ENCODE results near the gene STIM1.
"Not testable (repeated sequence)": the region's sequence is repeated elsewhere in the genome, so short reads cannot be mapped to it uniquely, and the experiment has no call there.

The STIM1 gene

DNA sequence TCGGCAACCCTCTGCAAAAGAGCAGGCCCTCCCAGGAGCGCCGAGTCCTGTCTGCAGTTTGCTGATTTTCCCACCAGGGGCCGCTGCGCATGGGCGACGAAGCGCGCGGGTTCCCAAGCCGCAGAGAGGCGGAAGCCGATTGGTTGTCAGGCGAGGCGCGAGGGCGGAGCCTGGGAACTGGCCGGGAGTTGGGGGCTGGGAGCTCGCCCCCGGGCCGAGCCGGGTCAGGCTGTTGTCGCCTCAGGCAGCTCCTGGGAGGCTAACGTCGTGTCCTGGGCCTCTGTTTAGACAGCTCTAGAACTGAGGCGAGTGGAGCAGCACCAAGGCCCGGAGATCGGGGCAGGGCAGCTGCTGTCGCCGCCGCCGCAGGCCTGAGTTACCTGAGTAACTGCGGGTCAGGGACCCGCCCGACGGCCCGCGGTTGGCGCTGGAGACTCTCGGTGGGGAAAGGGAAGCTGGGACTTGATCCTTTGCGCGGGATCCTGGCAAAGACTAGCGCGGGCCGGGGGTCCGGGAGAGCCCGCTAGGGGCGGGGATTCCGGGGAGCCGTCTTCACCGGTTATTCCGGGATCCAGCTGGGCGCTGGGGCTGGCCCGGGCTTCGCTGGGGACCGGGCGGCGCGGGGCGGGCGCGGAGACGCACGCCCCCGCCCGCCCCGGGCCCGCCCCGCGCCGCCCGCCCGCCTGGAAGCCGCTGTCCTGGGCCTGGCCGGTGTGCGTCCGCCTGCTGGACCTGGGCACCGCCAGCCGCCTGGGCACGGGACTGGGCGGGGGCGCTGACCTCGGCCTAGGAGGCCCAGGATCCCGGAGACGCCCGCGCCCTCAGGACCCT, at the start of gene STIM1:
TSS of gene STIM1 (plus strand) at position 688 of the 831 bp plus-strand sequence. CDS start 607 bp downstream, outside the sequence.
- peak; percentile 82 for DNase-seq (ENCODE audit: low read depth)

- DNase-seq (ENCODE audit: low read depth): no peak
These were observed 47.3 kb upstream of the STIM1 start, which contains the start of gene PGAP2 for GRCh38 chr11:3807909-3808860. Gene PGAP2, plus strand, starts transcription at chr11:3808560. Its CDS starts 2,700 bp downstream, at chr11:3811260.

DNA sequence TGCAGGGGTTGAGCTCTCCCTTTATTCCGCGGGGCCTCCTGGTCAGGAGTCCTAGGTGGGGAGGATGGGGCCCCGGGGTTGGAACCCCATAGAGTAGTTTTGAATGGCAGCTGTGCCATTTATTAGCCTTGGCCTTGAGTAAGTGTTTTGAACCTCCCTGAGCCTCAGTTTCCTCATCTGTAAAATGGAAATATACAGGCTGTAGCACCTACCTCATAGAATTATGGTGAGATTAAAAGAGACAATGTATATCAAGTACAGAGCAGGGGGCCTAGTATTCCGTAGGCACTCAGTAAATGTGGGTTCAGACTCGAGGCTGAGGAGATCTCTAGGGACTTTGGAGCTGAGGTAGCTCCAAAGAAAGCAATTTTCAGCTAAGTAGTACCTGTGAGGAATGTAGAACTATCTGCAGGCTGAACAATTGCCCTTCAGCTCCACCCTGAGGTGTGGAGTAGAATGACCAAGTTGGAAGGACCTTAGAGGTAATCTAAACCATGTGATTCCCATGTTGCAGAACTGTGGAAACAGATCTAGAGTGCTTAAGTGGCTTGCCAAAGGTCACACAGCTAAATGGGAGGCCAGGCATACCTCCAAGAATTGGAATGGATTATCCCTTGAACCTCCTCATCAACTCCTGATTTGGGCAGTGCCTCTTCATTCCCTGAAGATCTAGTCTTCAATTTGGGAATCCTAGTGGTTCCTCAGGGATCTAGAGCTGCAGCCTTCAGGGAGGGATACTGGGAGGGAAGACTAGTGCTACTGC, 46.4 kb upstream of the STIM1 start:
- no peak for DNase-seq (ENCODE audit: low read depth)

GRCh38 chr11:3809624-3809928, 45.9 kb upstream of the STIM1 start:
- DNase-seq (ENCODE audit: low read depth): no peak

DNA sequence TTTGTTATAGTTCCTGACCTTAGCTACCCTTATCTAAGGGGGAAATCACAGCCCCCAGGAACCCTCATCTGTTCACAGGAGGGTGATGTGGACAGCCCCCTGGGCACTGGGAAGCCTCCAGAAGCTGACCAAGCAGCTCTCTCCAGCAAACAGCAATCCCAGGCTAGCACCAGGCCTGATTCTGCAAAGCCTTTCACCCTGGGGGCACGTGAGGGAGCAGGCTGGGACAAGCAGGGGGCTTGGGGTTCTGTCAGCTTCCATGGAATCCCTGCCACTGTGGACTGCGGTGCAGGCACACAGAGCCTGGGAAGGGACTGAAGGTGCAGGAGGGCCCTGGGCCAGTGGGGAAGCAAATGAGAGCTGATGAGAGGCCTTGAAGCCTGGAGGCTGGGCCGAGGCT, 45.0 kb upstream of the STIM1 start:
- DNase-seq (ENCODE audit: low read depth): no peak

DNA sequence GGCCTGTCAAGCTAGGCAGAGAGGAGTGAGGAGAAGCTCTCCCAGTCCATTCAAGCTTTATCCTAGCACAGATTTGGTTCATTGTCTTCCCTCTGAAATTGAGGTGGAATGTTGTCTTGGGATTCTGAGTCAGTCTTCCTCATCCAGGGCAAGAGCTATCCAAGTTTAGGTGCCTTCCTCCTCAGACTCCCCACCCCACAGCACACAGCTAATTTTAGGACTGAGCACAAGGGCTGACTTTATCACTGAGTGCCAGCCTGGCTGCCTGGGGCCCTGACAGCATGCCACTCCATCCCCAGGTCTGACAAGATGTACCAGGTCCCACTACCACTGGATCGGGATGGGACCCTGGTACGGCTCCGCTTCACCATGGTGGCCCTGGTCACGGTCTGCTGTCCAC, 44.5 kb upstream of the STIM1 start:
- DNase-seq (ENCODE audit: low read depth): no peak

DNA sequence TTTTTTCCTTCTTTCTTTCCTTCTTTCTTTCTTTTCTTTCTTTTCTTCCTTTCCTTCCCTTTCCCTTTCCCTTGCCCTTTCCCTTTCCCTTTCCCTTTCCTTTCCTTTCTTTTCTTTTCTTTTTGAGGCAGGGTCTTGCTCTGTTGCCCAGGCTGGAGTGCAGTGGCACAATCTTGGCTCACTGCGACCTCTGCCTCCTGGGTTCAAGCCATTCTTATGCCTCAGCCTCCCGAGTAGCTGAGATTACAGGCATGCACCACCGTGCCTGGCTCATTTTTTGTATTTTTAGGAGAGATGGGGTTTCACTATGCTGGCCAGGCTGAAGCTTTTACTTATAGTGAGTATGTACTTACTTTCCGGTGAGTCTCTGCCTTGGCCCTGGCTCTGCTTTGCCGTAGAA, 40.6 kb upstream of the STIM1 start:
- DNase-seq (ENCODE audit: low read depth): not testable (repeated sequence)

- no peak for DNase-seq (ENCODE audit: low read depth)
These were observed 39.6 kb upstream of the STIM1 start for GRCh38 chr11:3815845-3816244.

GRCh38 chr11:3816673-3817072, 38.8 kb upstream of the STIM1 start:
- DNase-seq (ENCODE audit: low read depth): no peak

DNA sequence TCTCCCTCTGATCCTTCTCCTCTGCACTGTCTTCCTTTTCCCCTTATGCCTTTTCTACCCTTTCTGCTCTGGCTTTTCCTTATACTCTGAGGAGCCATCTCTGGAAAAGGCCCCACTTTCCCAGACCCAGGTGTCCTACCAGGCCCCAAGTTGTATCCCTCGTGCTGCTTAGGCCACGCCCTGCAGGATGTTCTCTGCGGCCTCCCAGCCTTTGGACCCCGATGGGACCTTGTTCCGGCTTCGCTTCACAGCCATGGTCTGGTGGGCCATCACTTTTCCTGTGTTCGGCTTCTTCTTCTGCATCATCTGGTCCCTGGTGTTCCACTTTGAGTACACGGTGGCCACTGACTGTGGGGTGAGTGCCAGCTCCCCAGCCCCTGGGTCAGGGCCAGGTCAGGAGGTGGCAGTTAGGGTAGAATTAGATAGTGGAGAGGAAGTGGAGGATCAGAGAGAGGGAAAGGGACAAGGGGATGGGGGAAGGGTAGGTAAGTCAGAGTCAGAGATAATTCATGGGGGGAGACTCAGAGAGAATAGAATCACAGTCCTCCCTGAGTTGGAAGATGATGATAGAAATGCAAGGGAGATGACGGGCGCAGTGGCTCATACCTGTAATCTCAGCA, 38.2 kb upstream of the STIM1 start:
- no peak for DNase-seq (ENCODE audit: low read depth)

GRCh38 chr11:3820971-3821370, 34.5 kb upstream of the STIM1 start:
- no peak for DNase-seq (ENCODE audit: low read depth)

GRCh38 chr11:3822312-3822711, 33.2 kb upstream of the STIM1 start:
- DNase-seq (ENCODE audit: low read depth): no peak

- peak; percentile 66 for DNase-seq (ENCODE audit: low read depth)
These were observed 32.2 kb upstream of the STIM1 start for GRCh38 chr11:3823303-3823702.

- no peak for DNase-seq (ENCODE audit: low read depth)
These were observed 31.5 kb upstream of the STIM1 start for GRCh38 chr11:3823762-3824506.

GRCh38 chr11:3824714-3825472, 30.6 kb upstream of the STIM1 start:
- no peak for DNase-seq (ENCODE audit: low read depth)

GRCh38 chr11:3825473-3826154, 29.9 kb upstream of the STIM1 start:
- no peak for DNase-seq (ENCODE audit: low read depth)

DNA sequence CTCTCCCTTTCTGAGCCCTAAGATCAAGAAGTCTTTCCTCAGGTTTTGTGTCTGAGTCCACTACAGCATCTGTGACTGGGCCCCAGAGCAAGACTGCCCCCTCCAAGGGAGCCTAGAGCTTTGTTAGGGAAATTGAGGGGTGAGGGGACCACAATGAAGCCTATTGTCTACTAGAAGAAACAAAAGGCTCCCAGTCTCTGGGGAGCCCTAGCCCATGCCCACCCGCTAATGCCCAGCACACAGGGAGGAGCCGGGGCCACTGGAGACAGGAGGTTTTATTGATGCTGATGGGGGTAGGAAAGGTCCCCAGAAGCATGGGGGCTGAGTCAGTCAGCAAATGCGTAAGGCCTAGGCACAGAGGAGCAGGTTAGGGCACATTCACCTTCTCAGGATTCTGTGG, 28.7 kb upstream of the STIM1 start:
- DNase-seq (ENCODE audit: low read depth): no peak

- DNase-seq (ENCODE audit: low read depth): no peak
These were observed 27.9 kb upstream of the STIM1 start for GRCh38 chr11:3827434-3828186.

DNA sequence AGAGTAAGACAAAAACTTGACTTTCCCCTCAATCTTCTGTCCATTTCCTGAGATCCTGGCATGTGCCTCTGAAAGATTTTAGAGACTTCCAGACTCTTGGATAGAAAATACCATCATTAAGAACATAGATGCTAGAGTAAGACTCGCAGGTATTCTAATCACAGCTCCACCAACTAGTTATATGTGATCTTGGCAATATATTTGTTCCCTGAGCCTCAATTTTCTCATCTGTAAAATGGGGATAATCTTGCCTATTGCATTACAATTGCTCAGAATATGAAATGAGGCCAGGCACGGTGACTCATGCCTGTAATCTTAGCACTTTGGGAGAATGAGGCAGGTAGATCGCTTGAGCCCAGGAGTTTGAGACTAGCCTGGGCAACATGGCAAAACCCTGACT, 25.4 kb upstream of the STIM1 start:
- DNase-seq (ENCODE audit: low read depth): no peak

Measured in GM04504 (cell line).